NCI-H2196 (cell line): ENCODE data around the gene DHRS11.

Experiments used
- DNase-seq: peaks from one replicate; lab custom pipeline; 2025; ENCODE audit not compliant: unreplicated experiment; lab: John Stamatoyannopoulos, UW

DHRS11 gene

GRCh38 chr17:36591434-36592315 is at the start of gene DHRS11:
Gene DHRS11 (plus strand): TSS chr17:36591879. CDS start chr17:36592010, 131 bp downstream.
- peak; percentile 46 for DNase-seq

GRCh38 chr17:36542755-36543154 is 48.9 kb upstream of the DHRS11 start:
- no peak for DNase-seq

GRCh38 chr17:36544044-36544306 is 47.7 kb upstream of the DHRS11 start:
- no peak for DNase-seq

GRCh38 chr17:36544307-36545076 is 47.2 kb upstream of the DHRS11 start, which contains the start of gene GGNBP2:
Gene GGNBP2 (plus strand): TSS chr17:36544919. CDS start chr17:36545725, 806 bp downstream.
- DNase-seq: peak; percentile 81

GRCh38 chr17:36545077-36545464 is 46.6 kb upstream of the DHRS11 start:
- no peak for DNase-seq

DNA sequence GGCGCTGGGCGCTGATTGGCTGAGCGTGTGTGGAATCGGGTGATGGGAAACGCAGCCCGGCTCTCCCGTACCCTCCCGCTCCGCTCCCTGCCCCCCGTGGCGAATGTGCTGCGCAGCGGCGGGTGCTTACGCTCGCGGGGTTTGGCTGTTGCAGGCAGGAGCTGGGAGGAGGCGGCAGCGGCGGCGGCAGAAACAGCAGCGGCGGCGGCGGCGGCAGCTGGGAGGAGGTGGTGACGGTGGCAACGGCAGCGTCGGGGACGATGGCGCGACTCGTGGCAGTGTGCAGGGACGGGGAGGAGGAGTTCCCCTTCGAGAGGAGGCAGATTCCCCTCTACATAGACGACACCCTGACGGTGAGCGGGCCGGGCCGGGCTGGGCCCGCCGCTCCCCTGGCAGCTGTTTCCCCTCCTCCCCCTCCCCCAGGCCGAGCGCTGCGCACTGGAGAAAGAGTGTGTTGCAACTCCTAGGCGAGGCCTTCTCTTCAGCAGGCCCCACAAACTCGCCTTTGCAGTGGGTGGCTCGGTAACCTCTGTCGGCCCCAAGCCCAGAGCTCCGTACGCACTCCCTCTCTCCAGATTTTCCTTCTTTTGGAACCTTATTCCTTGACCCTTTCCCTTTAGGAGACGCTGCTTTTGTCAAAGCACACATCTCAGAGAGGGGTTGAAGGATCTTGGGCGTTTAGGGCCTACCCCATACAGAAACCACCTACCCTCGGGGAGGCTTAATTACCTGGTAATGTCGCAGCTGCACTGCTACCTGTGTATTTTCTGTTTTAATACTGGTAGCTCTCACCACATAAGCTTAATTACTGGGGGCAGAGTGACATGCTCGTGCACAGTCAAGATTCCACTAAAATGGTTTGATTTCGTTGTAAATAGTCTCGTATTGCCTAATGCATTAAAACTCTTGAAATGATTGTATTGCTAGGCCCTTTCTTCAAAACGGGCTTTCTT is 45.9 kb upstream of the DHRS11 start:
- peak; percentile 90 for DNase-seq

GRCh38 chr17:36546418-36547093 is 45.1 kb upstream of the DHRS11 start:
- DNase-seq: no peak

GRCh38 chr17:36547776-36548175 is 43.9 kb upstream of the DHRS11 start:
- DNase-seq: no peak

- DNase-seq: no peak
These were observed 40.9 kb upstream of the DHRS11 start for GRCh38 chr17:36550491-36551417.

DNA sequence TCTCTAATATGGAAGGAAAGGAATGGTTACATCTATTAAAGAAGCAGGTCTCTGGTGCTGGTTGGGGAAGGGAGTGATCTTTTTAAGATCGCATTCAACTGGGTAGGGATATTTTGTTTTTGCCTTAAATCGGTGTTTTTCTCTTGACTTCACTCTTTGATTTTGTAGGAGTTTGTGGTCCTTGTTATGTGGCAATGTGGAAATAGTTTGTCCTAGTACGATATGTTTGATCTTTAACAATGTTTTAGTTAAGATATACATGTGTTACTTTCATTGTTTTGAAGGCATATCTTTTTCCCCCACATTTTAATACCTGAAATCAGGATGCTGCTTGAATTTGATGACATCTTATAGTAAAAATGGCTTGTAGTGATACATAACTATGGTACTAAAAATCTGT is 38.2 kb upstream of the DHRS11 start:
- no peak for DNase-seq

GRCh38 chr17:36566081-36566480 is 25.6 kb upstream of the DHRS11 start:
- no peak for DNase-seq

DNA sequence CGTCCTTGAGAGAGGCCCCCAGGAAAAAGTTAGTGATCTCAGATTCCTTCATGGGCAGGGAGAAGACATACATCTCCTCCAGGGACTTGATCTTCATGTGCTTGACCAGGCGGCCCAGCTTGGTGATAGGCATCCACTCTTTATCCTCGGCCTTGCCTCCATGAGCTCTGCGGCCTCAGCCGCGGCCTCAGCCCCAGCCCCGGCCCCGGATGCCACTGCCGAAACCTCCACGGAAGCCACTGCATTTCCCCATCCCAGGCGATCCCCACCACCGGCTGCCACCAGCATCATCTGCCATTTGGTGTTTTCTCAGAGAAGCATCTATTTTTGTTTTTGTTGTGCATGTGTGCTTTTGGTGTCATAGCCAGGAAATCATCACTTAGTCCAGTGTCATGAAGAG is 16.7 kb upstream of the DHRS11 start:
- DNase-seq: no peak

GRCh38 chr17:36576793-36577192 is 14.9 kb upstream of the DHRS11 start:
- no peak for DNase-seq

DNA sequence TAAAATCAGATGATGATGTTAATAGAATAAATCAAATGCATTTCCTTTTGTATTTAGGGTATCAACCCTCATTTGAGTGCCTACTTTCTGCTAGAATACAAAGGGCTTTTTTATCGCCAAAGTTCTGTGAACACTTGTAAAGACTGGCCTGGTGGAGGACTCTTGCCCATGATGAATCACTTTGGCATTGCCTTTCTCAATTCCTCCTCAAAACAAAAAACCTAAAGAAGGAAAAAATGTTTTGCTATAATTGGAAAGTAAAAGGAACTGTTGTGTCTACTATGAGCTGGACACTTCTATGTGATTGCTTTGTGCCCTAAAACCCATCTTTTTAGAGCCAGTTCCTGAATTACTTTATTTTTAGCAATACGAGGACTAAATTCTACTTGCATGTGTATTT is 13.0 kb upstream of the DHRS11 start:
- no peak for DNase-seq

DNA sequence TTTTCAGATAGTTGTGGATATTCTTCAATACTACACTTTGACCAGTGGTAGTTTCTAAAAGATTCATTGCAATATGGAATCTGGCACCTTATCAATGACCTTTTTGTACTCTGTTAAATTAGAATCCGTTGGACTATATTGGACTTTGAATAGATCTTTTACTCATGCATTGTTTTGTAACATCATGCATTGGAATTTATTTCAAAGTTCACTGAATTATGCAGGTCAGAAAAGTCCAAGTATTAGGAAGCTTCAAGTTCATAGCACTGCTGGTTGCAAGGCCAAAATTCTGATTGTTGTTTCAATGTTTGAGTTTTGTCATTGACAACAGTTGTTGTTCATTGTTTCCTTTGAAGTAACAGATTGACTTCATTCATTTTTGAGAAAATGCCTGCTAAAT is 7.9 kb upstream of the DHRS11 start:
- no peak for DNase-seq

GRCh38 chr17:36586138-36586537 is 5.5 kb upstream of the DHRS11 start:
- no peak for DNase-seq

GRCh38 chr17:36590082-36590481 is 1.6 kb upstream of the DHRS11 start:
- no peak for DNase-seq

GRCh38 chr17:36592316-36592715 is 637 bp downstream of the DHRS11 start:
- no peak for DNase-seq

- no peak for DNase-seq
These were observed 1.1 kb downstream of the DHRS11 start for GRCh38 chr17:36592716-36593321.
